IMR-90 (cell line): ENCODE measurements around the gene VCL. TPM values are rescaled to one million over a fixed set of nuclear protein-coding genes. Genes with fewer than 3 reads are reported as not detected.

Experiments
- ATAC-seq: fragments of 200-7000 bp; cut with Tn5 transposase; 2 replicates; pipeline ENCODE4 v1.9.1; 2020; ENCODE audit warnings: low read depth, mild to moderate bottlenecking, moderate library complexity
- BruUV-seq: library from RNA; stranded (reverse); fragments of 400-500 nt; replicated peaks from 2 replicates; lab custom pipeline; 2021; lab: Mats Ljungman, UMichigan
- CTCF ChIA-PET: fragments of 300-600 bp; formaldehyde crosslinking; extraction: SDS; loops from one replicate; lab custom pipeline; 2021; ENCODE audit warnings: antibody characterized with exemption; lab: Yijun Ruan, JAX
- POLR2A ChIA-PET: fragments of 300-600 bp; sonication (Branson Sonifier 250); formaldehyde crosslinking; loops from one replicate; lab custom pipeline; 2022; ENCODE audit warnings: antibody characterized with exemption; ENCODE audit not compliant: unreplicated experiment; lab: Charles Lee
- DNase-seq: peaks from one replicate; pipeline ENCODE4 v3.0.0; 2013
- H2AFZ ChIP-seq: replicated peaks from 2 replicates; pipeline ENCODE3; 2013; ENCODE audit warnings: low read length, mild to moderate bottlenecking; ENCODE audit not compliant: poor library complexity
- H2AK5ac ChIP-seq: 2 replicates; pipeline ENCODE4 v1.6.1; 2013; ENCODE audit warnings: low read depth, low read length, inconsistent platforms
- H2AK9ac ChIP-seq: replicated peaks from 2 replicates; pipeline ENCODE3; 2013; ENCODE audit warnings: mild to moderate bottlenecking, low read depth, low read length, moderate library complexity; ENCODE audit not compliant: poor library complexity
- H2BK120ac ChIP-seq: 2 replicates; pipeline ENCODE4 v1.6.1; 2013; ENCODE audit warnings: low read depth, low read length, inconsistent platforms
- H2BK15ac ChIP-seq: 3 replicates; pipeline ENCODE4 v1.6.1; 2013; ENCODE audit warnings: low read depth, low read length, inconsistent platforms
- H2BK20ac ChIP-seq: 2 replicates; pipeline ENCODE4 v1.6.1; 2013; ENCODE audit warnings: low read depth, mild to moderate bottlenecking, inconsistent platforms, low read length, moderate library complexity
- H2BK5ac ChIP-seq: 2 replicates; pipeline ENCODE4 v1.6.1; 2013; ENCODE audit warnings: mild to moderate bottlenecking, low read depth, low read length, inconsistent platforms; ENCODE audit not compliant: poor library complexity, severe bottlenecking
- H3K14ac ChIP-seq: replicated peaks from 2 replicates; pipeline ENCODE4 v1.6.1; 2013; ENCODE audit warnings: low read depth, low read length, inconsistent platforms
- H3K18ac ChIP-seq: 2 replicates; pipeline ENCODE4 v1.6.1; 2013; ENCODE audit warnings: low read depth, low read length, control low read depth
- H3K23ac ChIP-seq: 2 replicates; pipeline ENCODE4 v1.6.1; 2013; ENCODE audit warnings: low read depth, low read length, inconsistent platforms
- H3K27ac ChIP-seq: 2 replicates; pipeline ENCODE4 v1.5.1; 2013; ENCODE audit warnings: mild to moderate bottlenecking, control low read depth, low read length; ENCODE audit not compliant: insufficient read depth
- H3K27me3 ChIP-seq: 2 replicates; pipeline ENCODE4 v1.6.1; 2013; ENCODE audit warnings: low read length; ENCODE audit not compliant: control insufficient read depth, insufficient read depth
- H3K36me3 ChIP-seq: 2 replicates; pipeline ENCODE4 v1.6.1; 2013; ENCODE audit warnings: low read length, mixed read lengths; ENCODE audit not compliant: control insufficient read depth, insufficient read depth
- H3K4ac ChIP-seq: 2 replicates; pipeline ENCODE4 v1.6.1; 2013; ENCODE audit warnings: low read depth, low read length, inconsistent platforms
- H3K4me1 ChIP-seq: 2 replicates; pipeline ENCODE4 v1.6.1; 2013; ENCODE audit warnings: low read length, mixed read lengths; ENCODE audit not compliant: control insufficient read depth, insufficient read depth
- H3K4me2 ChIP-seq: 2 replicates; pipeline ENCODE4 v1.6.1; 2013; ENCODE audit warnings: low read depth, mild to moderate bottlenecking, control low read depth, low read length, moderate library complexity
- H3K4me3 ChIP-seq: 2 replicates; pipeline ENCODE4 v1.5.1; 2013; ENCODE audit warnings: low read depth, mild to moderate bottlenecking, control low read depth, low read length, moderate library complexity; ENCODE audit not compliant: insufficient read depth
- H3K56ac ChIP-seq: 2 replicates; pipeline ENCODE4 v1.6.1; 2013; ENCODE audit warnings: low read length, inconsistent platforms; ENCODE audit not compliant: insufficient read depth; ENCODE audit errors: extremely low read depth
- H3K79me1 ChIP-seq, 2 experiments: 2 replicates each; pipeline ENCODE4 v1.6.1; 2013; ENCODE audit warnings: low read length in 2 of 2, inconsistent platforms in 1 of 2, low read depth in 1 of 2
- H3K9ac ChIP-seq: 2 replicates; pipeline ENCODE4 v1.6.1; 2013; ENCODE audit warnings: low read depth, low read length, control low read depth
- H3K9me1 ChIP-seq: 2 replicates; pipeline ENCODE4 v1.6.1; 2013; ENCODE audit warnings: low read length, inconsistent platforms; ENCODE audit not compliant: insufficient read depth
- H3K9me3 ChIP-seq: 2 replicates; pipeline ENCODE4 v1.6.1; 2013; ENCODE audit warnings: low read length; ENCODE audit not compliant: control insufficient read depth, insufficient read depth
- H4K20me1 ChIP-seq: 2 replicates; pipeline ENCODE4 v1.6.1; 2013; ENCODE audit warnings: low read length, inconsistent platforms; ENCODE audit not compliant: insufficient read depth
- H4K5ac ChIP-seq: 2 replicates; pipeline ENCODE4 v1.6.1; 2013; ENCODE audit warnings: mild to moderate bottlenecking, low read depth, low read length, control low read depth
- H4K8ac ChIP-seq, 2 experiments: 2 replicates each; pipeline ENCODE4 v1.6.1; 2013; ENCODE audit warnings: low read depth in 2 of 2, low read length in 2 of 2, control low read depth in 1 of 2, inconsistent platforms in 1 of 2
- H4K91ac ChIP-seq: 2 replicates; pipeline ENCODE4 v1.6.1; 2013; ENCODE audit warnings: low read depth, low read length, inconsistent platforms; ENCODE audit not compliant: insufficient read depth
- CEBPB ChIP-seq: IDR thresholded peaks from 2 replicates; pipeline ENCODE4 v1.6.1; 2012; ENCODE audit warnings: low read depth, low read length, improper control_type of control experiment
- MXI1 ChIP-seq: IDR thresholded peaks from 2 replicates; pipeline ENCODE4 v1.6.1; 2012; ENCODE audit warnings: low read depth, mild to moderate bottlenecking, low read length, moderate library complexity, borderline replicate concordance
- WGBS, 2 experiments: methylation state at CpG; one replicate each; pipeline versions ENCODE4 v1.1.5 to v1.1.7; 2013; ENCODE audit warnings: missing lambda C conversion rate in 2 of 2; ENCODE audit not compliant: insufficient read length in 1 of 2; ENCODE audit errors: extremely low coverage in 2 of 2; 5-methylcytosine and 5-hydroxymethylcytosine counted together
- dilution Hi-C: fragments of 300-500 bp; cut with HindIII; formaldehyde crosslinking; loops from one replicate; pipeline ENCODE4 v1.14.3; 2018; ENCODE audit warnings: low sequenced_read_pairs; ENCODE audit not compliant: unreplicated experiment
- in situ Hi-C: fragments of 300-500 bp; cut with MboI; formaldehyde crosslinking; loops from 3 replicates; pipeline ENCODE4 v1.14.3; 2019; ENCODE audit warnings: low sequenced_read_pairs, inconsistent platforms, mixed read lengths
- intact Hi-C: fragments of 100-400 bp; cut with micrococcal nuclease; formaldehyde crosslinking; loops from 2 replicates; pipeline ENCODE4 v1.10.0; 2022
- polyA plus RNA-seq, 3 experiments: library from polyadenylated mRNA; depleted of rRNA; stranded (reverse); fragments of >200 nt; gene quantifications; 2 replicates each; pipeline ENCODE4 v1.2.3, GENCODE V29; 2012; ENCODE audit warnings: low replicate concordance in 1 of 3
- total RNA-seq: library from RNA; depleted of rRNA; stranded (reverse); fragments of >200 nt; gene quantifications from 2 replicates; pipeline ENCODE4 v1.2.3, GENCODE V29; 2012

Gene VCL
- total and polyA plus RNA-seq, 2 of the 4 experiments (the other 2 are of a cell fraction) = 227 to 283 TPM

DNA sequence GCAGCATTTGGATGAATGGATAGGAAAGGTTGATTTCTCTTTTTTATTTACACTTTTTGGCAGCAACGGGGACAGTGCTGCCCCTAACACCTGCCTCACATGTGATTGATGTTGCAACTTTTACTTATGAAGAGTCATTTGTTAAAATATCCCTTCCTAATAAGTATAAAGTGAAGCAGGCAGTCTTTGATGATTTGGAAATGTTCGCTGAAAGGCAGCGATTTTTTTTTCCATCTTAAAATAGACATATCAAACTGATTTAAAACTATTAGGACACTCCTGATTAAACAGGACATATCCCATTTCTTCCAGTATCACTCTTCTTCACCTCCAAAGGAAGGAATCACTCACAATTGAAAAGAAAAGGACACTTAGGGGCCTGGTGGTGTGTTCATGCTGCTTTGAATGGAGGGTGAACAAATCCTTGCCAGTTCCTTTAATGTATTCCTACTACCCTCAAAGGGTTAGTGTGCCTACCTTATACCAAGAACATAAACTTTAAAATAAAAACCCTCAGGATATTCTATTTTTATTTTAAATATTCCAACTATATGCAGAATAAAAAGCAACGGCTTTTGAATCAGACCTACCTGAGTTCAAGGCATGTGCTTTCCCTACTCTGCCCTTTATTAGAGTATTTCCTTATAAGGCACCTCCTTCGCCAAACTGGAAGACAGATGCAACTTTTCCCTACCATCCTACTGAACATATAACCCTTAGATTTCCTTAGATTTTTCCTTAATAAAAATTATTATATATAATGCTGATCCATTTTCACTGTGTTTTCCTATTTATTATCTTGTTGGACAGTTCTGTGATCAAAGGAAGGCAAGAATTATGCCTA lies 154.2 kb downstream of the VCL start:
- ChIA-PET POLR2A (no interaction called here), CTCF (no interaction called here)
- dilution Hi-C loops = no loop called here

More for the DNA sequence above, 154.2 kb downstream of the VCL start:
- peaks cover 3% of the 10 kb centered on the region; the same call in 1 of the 2 replicates for H3K4me1 ChIP-seq
- WGBS, 2 experiments = no CpG with 5 or more reads among the region's 5 CpGs
- no peak for ATAC-seq
- TF ChIP-seq MXI1 (no peak), CEBPB (peak; percentile 34; the same call in 1 of the 2 replicates)
- H3K27ac ChIP-seq = peak overlapping the region; percentile 36; the same call in 1 of the 2 replicates
- peak overlapping the region; percentile 74 for H3K4me3 ChIP-seq
- H3K9me1 ChIP-seq = no peaks in the 10 kb centered on the region
- intact Hi-C loops (loop anchor here (5.0 kb wide), 3 partner anchors 40 to 80 kb away; no protein-coding TSS in a partner anchor), in situ Hi-C loops (no loop called here)
- no peak for DNase-seq
- no peak overlapping the region for H2BK20ac ChIP-seq
- peak overlapping the region; percentile 25 for H3K9ac ChIP-seq
- H2AK5ac ChIP-seq = no peak overlapping the region
- no peak overlapping the region for H2AK9ac ChIP-seq
- H3K18ac ChIP-seq = no peak overlapping the region
- peaks cover 0 to 44% of the 10 kb centered on the region in 2 experiments; a peak in 3 of 4 replicates for H3K79me1 ChIP-seq
- peak overlapping the region; percentile 20; the same call in 1 of the 2 replicates for H3K23ac ChIP-seq
- H3K56ac ChIP-seq = peak overlapping the region; percentile 13; the same call in 1 of the 2 replicates
- BruUV-seq = no TSS peak
- no peak overlapping the region for H2BK5ac ChIP-seq
- no peaks in the 10 kb centered on the region for H3K36me3 ChIP-seq
- no peak overlapping the region for H4K5ac ChIP-seq
- H4K8ac ChIP-seq = no peak overlapping the region
- no peaks in the 10 kb centered on the region for H3K9me3 ChIP-seq
- no peak overlapping the region for H2BK120ac ChIP-seq
- H2BK15ac ChIP-seq = no peak overlapping the region
- H3K14ac ChIP-seq = no peak overlapping the region
- H3K4me2 ChIP-seq = peak overlapping the region; percentile 98
- H3K27me3 ChIP-seq = no peaks in the 10 kb centered on the region
- no peak overlapping the region for H3K4ac ChIP-seq
- no peaks in the 10 kb centered on the region for H4K20me1 ChIP-seq
- H2AFZ ChIP-seq = peak overlapping the region; percentile 93
- no peak overlapping the region for H4K91ac ChIP-seq
